Neural progenitor cell (in vitro differentiated cells): ENCODE measurements around the gene LMTK2.

Experiments used
- CTCF ChIP-seq: fragments of 200-600 bp; sonication (generic); IDR thresholded peaks from 2 replicates; pipeline ENCODE4 v1.5.1; 2017; ENCODE audit warnings: antibody characterized with exemption, mild to moderate bottlenecking
- EZH2 ChIP-seq: fragments of 200-600 bp; sonication (generic); IDR thresholded peaks from 2 replicates; pipeline ENCODE4 v1.6.1; 2017; ENCODE audit warnings: antibody characterized with exemption, mild to moderate bottlenecking, moderate library complexity

GRCh38 chr7:98250789-98251188 is 144.1 kb downstream of the LMTK2 start:
- TF ChIP-seq CTCF (no peak), EZH2 (no peak)
